Body of pancreas (tissue), 4 donors: Measurements from ENCODE around the gene IGFL4.

Source experiments
- CTCF ChIP-seq, 7 experiments: fragments of 450-650 bp in 4 of 7; fragments of 200-600 bp in 3 of 7; sonication (generic) in 3 of 7; IDR thresholded peaks; one replicate each; pipeline ENCODE4 v1.5.1; 2016 to 2019; ENCODE audit warnings: antibody characterized with exemption in 7 of 7
- POLR2A ChIP-seq, 3 donors: fragments of 450-650 bp; IDR thresholded peaks; one replicate each; pipeline ENCODE4 v1.6.1; 2016; ENCODE audit warnings: antibody characterized with exemption in 3 of 3, mild to moderate bottlenecking in 2 of 3

DNA sequence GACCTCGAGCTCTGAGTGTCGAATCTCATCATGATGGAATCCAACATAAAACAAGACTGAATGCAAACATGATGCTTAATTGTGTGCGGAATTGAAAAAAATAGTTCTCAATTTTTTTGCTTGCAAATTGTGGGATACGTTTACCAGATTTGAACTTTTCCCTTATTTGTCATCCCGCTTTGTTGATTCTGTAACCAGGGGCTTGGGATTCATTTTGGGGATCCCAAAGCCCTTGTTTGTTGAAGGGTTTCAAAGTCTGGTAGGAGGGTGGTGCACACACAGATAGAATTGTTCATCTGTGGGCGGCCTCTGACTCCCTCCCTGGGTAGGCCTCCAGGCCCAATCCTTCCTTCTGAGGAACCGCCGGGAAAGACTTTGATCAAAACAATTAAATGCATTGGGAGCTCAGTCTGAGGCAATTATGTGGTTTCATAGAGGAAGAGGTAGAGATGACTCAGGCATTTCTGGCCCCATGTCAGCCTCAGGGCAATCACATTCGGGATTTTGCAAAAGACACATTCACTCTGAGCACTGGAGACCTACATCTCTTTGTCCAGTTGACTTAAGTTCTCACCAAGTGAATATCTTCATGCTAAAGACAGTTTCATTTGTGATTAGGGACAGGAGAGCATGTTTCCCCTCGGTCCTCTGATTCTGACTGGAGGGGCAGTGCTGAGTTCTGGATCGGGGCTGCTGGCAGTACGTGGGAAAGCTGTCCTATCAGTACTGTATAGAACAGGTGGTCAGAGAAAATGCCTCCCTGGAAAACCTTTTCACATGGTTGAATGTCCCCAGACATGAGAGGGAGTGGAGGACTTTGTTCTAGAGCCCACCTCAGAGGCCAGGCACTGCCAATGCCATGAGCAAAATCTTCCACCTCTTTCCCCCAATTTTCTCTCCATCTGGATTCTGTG is 27.8 kb upstream of the IGFL4 start:
- TF ChIP-seq CTCF (IDR thresholded peaks at IDR 0.05), result no peak
- no peak for TF ChIP-seq POLR2A (IDR thresholded peaks at IDR 0.05)
